Measurements from ENCODE around the gene COX19.

The COX19 gene

DNA sequence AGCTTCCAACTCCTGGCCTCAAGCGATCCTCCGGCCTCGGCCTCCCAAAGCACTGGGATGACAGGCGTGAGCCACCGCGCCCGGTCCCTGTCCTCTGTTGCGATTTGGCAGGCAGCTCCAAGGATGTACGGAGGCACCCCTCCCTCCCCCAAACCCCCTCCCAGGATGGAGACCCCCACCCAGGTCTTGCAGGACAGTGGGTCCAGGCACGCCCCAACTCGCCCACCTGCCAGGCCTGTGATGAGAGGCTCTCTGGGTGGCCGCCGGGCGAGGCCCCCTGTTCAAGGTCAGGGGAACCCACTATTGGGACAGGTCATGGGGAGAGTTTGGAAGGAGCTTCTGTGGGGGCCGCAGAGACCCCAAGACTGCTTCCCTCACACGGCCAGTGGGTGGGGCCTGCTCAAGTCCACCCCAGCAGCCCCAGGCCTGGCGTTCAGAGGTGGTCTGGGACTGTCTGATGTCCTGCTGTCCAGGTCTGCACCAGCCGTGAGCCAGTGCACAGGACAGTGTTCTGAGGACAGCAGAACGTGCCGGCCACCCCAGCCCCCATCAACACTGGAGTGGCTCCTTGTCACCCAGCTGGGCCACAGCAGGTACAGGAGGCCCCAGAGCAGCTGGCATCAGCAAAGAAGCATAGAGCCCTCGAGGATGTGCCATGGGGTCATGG lies 23.3 kb downstream of the COX19 start:
- Mint-ChIP-seq H3K36me3 (ENCODE audit: low read depth) (no peaks in the 10 kb centered on the region), H3K27me3 (ENCODE audit: low read depth, poor library complexity) (peaks cover 65% of the 10 kb centered on the region), H3K4me1 (peaks cover under 1% of the 10 kb centered on the region), H3K27ac (no peak overlapping the region), H3K4me3 (no peak overlapping the region), H3K9me3 (no peaks in the 10 kb centered on the region)
- DNase-seq, result no peak
- TF ChIP-seq, protein P1, sequence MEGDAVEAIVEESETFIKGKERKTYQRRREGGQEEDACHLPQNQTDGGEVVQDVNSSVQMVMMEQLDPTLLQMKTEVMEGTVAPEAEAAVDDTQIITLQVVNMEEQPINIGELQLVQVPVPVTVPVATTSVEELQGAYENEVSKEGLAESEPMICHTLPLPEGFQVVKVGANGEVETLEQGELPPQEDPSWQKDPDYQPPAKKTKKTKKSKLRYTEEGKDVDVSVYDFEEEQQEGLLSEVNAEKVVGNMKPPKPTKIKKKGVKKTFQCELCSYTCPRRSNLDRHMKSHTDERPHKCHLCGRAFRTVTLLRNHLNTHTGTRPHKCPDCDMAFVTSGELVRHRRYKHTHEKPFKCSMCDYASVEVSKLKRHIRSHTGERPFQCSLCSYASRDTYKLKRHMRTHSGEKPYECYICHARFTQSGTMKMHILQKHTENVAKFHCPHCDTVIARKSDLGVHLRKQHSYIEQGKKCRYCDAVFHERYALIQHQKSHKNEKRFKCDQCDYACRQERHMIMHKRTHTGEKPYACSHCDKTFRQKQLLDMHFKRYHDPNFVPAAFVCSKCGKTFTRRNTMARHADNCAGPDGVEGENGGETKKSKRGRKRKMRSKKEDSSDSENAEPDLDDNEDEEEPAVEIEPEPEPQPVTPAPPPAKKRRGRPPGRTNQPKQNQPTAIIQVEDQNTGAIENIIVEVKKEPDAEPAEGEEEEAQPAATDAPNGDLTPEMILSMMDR (IDR thresholded peaks at IDR 0.05), result no peak

DNA sequence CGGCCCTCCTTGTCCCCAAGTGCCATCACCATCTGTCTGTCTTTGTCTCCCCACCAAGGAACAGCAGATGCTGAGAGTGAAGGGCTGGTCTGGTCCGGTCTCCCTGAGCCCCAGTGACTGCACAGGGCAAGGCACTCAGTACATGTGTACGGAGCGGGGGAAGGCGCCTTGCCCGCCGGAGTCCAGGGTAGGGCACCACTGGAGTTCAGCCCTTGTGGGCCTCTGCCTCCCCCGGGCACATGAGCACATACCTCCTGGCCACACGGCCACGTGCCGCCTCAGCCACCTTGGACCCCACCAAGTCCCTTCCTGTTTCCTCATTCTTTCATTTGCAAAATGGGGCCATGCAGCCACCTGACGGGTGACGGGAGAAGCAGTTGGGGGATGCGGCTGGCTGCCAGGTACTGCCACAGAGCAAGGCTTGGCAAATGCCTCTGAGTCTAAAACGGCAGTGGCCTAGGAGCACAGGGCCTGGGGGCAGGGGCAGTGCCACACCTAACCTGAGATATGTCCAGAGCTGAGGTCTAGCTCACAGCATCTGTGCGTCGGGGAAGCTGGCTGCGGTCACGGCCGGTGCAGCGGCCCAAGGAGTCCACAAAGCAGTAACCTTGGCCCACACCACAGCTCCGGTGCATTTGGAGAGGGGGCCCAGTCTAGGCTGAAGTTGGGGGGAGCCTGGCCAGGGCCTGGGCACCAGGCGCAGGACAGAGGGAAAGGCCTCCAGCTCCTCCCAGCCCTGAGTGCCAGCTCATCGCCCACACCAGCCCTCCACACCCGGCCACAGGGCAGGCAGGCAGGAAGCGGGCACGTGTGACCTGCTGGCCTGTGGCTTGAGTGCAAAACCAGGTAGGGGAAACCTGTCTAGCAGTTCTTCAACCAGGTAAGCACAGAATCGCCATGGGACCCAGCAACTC lies 26.1 kb downstream of the COX19 start:
- Mint-ChIP-seq H3K9me3 (no peaks in the 10 kb centered on the region), H3K27me3 (ENCODE audit: low read depth, poor library complexity) (peaks cover 57% of the 10 kb centered on the region), H3K4me1 (peaks cover 6% of the 10 kb centered on the region), H3K4me3 (no peak overlapping the region), H3K36me3 (ENCODE audit: low read depth) (no peaks in the 10 kb centered on the region), H3K27ac (no peak overlapping the region)
- DNase-seq, result no peak
- TF ChIP-seq, protein P1 (IDR thresholded peaks at IDR 0.05), result no peak

DNA sequence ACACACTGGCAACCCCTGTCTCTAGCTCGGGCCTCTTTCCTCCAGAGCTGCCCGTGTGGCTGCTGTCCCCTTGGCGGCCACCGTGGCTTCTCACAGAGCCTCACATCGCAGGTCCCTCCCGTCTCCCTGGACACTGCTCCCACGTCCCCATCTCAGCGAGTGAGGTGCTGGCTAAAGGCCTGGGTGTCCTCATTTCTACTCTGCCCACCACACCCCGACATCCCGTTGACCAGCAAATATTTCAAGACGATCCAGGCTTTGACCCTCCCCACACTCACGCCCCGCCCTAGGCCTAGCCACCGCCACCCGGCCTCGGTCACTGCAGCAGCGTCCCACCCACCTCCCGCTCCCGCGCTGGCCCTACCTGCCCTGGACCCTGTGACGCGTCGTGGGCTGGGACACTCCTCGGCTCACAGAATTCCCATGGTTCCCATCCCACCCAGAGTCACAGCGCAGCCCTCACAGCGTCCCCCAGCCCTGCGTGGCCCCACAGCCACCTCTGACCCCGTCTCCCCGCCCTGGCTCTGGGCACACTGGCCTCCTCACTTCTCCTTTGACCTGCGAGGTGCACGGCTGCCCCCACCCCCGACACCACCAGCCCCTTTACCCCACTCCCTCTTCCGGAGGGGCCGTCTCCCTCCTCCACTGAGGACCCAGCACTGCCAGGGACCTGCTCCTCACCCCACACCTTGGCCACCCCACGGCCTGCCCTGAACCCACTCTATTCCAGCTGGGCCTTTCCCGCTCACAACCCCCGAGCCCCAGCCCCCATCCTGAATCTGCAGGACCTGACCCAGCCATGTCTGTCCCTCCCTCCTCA lies 27.7 kb downstream of the COX19 start:
- Mint-ChIP-seq H3K27ac (no peak overlapping the region), H3K9me3 (no peaks in the 10 kb centered on the region), H3K27me3 (ENCODE audit: low read depth, poor library complexity) (peaks cover 54% of the 10 kb centered on the region), H3K4me3 (no peak overlapping the region), H3K4me1 (peaks cover 6% of the 10 kb centered on the region), H3K36me3 (ENCODE audit: low read depth) (no peaks in the 10 kb centered on the region)
- no peak for DNase-seq
- TF ChIP-seq, protein P1 (IDR thresholded peaks at IDR 0.05), result no peak

DNA sequence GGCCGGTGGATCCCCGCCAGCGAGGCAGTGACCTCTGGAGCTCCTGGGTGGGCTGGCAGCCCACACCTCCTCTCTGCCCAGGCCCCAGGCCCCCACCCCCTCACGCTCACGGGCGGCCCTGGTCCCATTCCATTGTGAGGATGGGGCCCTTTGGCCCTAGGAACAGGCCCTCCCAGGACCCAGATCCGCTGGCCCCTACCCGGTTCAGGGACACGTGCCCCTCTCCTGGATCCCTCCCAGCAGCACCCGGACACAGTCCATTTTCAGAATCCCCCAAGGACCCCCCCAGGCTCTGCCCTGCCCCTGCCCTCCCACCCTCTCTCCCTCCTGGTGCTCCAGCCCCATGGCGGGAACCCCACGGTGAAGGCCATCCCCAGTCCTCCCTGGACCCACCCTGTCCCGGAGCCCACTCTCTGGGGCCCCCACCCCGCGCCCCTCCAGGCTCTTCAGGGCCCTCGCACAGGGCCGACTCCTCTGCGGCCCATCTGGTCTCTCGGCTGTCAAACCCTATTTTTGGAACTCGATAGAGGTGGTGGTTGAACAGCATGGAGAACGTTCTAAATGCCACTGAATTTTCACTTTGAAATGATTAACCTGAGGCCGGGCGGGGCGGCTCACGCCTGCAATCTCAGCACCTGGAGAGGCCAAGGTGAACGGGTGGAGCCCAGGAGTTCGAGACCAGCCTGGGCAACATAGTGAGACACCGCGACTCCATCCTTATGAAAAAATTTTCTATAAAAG lies 28.9 kb downstream of the COX19 start:
- no peak for DNase-seq
- Mint-ChIP-seq H3K4me1 (peaks cover 6% of the 10 kb centered on the region), H3K27ac (no peak overlapping the region), H3K4me3 (no peak overlapping the region), H3K27me3 (ENCODE audit: low read depth, poor library complexity) (peaks cover 53% of the 10 kb centered on the region), H3K9me3 (peaks cover 7% of the 10 kb centered on the region), H3K36me3 (ENCODE audit: low read depth) (no peaks in the 10 kb centered on the region)
- TF ChIP-seq, protein P1 (IDR thresholded peaks at IDR 0.05), result no peak

DNA sequence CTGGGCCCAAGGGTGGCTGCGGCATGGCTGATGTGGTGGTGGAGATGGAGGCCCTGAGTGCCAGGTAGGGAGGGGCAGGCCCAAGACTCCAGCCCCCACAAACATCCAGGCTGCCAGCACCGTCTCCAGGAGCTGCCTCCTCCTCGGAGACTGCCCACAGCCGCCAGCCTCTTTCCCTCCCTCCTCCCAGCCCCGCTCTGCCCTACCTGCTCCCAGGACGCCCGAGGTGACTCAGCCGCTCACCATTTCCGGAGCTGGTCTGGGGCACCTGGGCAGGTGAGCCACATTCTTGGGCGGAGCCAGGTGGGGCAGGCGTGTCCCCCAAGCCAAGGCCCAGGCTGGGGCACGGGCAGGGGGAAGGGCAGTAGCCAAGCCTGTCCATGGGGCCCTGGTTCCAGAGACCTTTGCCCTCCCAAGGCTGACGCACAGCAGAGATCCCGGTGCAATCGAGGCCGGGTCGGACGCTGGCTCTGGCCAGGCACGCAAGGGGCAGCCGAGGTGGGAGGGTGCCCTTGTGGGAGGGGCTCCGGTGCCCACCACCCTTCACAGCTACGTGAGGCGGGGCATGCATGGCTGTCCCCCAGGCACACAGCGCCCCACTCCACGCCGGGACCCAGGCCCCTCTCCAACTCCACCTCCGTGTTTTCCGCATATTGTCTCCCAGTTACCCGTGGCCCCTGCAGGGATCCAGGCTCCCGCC lies 29.6 kb downstream of the COX19 start:
- H3K9me3 Mint-ChIP-seq, result peaks cover 15% of the 10 kb centered on the region
- DNase-seq, result no peak

More for the DNA sequence above, 29.6 kb downstream of the COX19 start:
- Mint-ChIP-seq H3K27me3 (ENCODE audit: low read depth, poor library complexity) (peaks cover 54% of the 10 kb centered on the region), H3K27ac (no peak overlapping the region), H3K4me1 (peaks cover 6% of the 10 kb centered on the region), H3K4me3 (no peak overlapping the region), H3K36me3 (ENCODE audit: low read depth) (peaks cover 3% of the 10 kb centered on the region)
- TF ChIP-seq, protein P1 (IDR thresholded peaks at IDR 0.05), result no peak
